ENCODE results near the gene SGTA. TPM values are rescaled to one million over a fixed set of nuclear protein-coding genes. Genes with fewer than 3 reads are reported as not detected.
"Not testable (repeated sequence)": the region's sequence is repeated elsewhere in the genome, so short reads cannot be mapped to it uniquely, and the experiment has no call there.

SGTA gene
- total RNA-seq, 1 experiment from 2014 or later = 31.2 TPM

- H3K9me2 ChIP-seq (replicated peaks; ENCODE audit: insufficient read depth, low read length) = no peaks in the 10 kb centered on the region
- H3K79me2 ChIP-seq (ENCODE audit: low read length) = 0 out of 2 replicates have a peak, but pooled peaks cover 3% of the 10 kb centered on the region
- peak within 1 kb of the TSS; percentile 80 for H3K4me2 ChIP-seq (ENCODE audit: low read depth, low read length, poor library complexity, severe bottlenecking)
- H3K36me3 ChIP-seq (ENCODE audit: insufficient read depth, low read length) = no peaks in the 10 kb centered on the region
- no peaks in the 10 kb centered on the region for H3K27me3 ChIP-seq (ENCODE audit: low read length)
- H4K20me1 ChIP-seq (ENCODE audit: insufficient read depth, low read depth, low read length) = no peaks in the 10 kb centered on the region
- no peak within 1 kb of the TSS for H3K27ac ChIP-seq (ENCODE audit: low read length)
- H2AFZ ChIP-seq (ENCODE audit: low read length) = peak within 1 kb of the TSS; percentile 26; the same call in 1 of the 2 replicates
- peaks cover 4% of the 10 kb centered on the region for H3K4me1 ChIP-seq (ENCODE audit: low read length)
- H3K4me3 ChIP-seq (ENCODE audit: low read length) = peak within 1 kb of the TSS; percentile 84
- peak; percentile 98 for DNase-seq
- no peaks in the 10 kb centered on the region for H3K9me3 ChIP-seq (ENCODE audit: low read length)
- H3K9ac ChIP-seq (ENCODE audit: low read length) = peak within 1 kb of the TSS; percentile 76
Measured at GRCh38 chr19:2819540-2820111, 36.6 kb upstream of the SGTA start, which contains the start of gene ZNF554. Gene ZNF554, plus strand, starts transcription at chr19:2819868. Its CDS starts 204 bp downstream, at chr19:2820072.

- H3K4me1 ChIP-seq (ENCODE audit: low read length); H3K4me2 ChIP-seq (ENCODE audit: low read depth, low read length, poor library complexity, severe bottlenecking); H3K36me3 ChIP-seq (ENCODE audit: insufficient read depth, low read length); DNase-seq; H3K9me2 ChIP-seq (replicated peaks; ENCODE audit: insufficient read depth, low read length); H4K20me1 ChIP-seq (ENCODE audit: insufficient read depth, low read depth, low read length); H2AFZ ChIP-seq (ENCODE audit: low read length); H3K79me2 ChIP-seq (ENCODE audit: low read length); H3K4me3 ChIP-seq (ENCODE audit: low read length); H3K9ac ChIP-seq (ENCODE audit: low read length); H3K27me3 ChIP-seq (ENCODE audit: low read length); H3K27ac ChIP-seq (ENCODE audit: low read length); H3K9me3 ChIP-seq (ENCODE audit: low read length): not testable (repeated sequence)
Measured at GRCh38 chr19:2817237-2817829, 34.3 kb upstream of the SGTA start.

DNA sequence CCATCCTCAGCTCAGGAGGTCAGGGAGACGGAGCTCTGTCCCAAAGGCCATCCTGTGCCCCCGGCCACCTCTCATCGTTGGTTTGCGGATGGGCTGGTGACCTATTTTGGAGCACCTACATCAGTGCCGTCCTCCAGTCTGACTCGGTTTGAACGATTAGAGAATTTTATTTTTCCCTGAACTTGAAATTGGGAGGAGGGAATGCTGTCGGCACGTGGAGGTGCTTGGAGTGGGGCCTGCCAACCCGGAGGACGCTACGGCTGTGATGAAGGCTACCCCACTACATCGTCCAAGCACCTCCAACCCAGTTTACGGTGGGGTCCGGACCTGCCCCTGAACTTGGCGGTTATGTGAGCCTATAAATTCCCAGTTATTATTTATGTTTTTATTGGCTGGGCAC, 33.6 kb upstream of the SGTA start:
- Histone ChIP-seq H3K9me2 (replicated peaks; ENCODE audit: insufficient read depth, low read length) (no peaks in the 10 kb centered on the region), H3K4me1 (ENCODE audit: low read length) (peaks cover 4% of the 10 kb centered on the region), H3K4me2 (ENCODE audit: low read depth, low read length, poor library complexity, severe bottlenecking) (no peak overlapping the region), H3K9ac (ENCODE audit: low read length) (no peak overlapping the region), H3K79me2 (ENCODE audit: low read length) (0 out of 2 replicates have a peak, but pooled peaks cover 3% of the 10 kb centered on the region), H3K9me3 (ENCODE audit: low read length) (no peaks in the 10 kb centered on the region), H4K20me1 (ENCODE audit: insufficient read depth, low read depth, low read length) (no peaks in the 10 kb centered on the region), H2AFZ (ENCODE audit: low read length) (no peak overlapping the region), H3K36me3 (ENCODE audit: insufficient read depth, low read length) (no peaks in the 10 kb centered on the region), H3K4me3 (ENCODE audit: low read length) (no peak overlapping the region), H3K27me3 (ENCODE audit: low read length) (no peaks in the 10 kb centered on the region), H3K27ac (ENCODE audit: low read length) (no peak overlapping the region)
- no peak for DNase-seq

- DNase-seq = no peak
- Histone ChIP-seq H3K36me3 (ENCODE audit: insufficient read depth, low read length) (no peaks in the 10 kb centered on the region), H3K9me2 (replicated peaks; ENCODE audit: insufficient read depth, low read length) (no peaks in the 10 kb centered on the region)
Measured at GRCh38 chr19:2815923-2816322, 32.9 kb upstream of the SGTA start.

GRCh38 chr19:2815191-2815614, 32.1 kb upstream of the SGTA start:
- Histone ChIP-seq H3K9ac (ENCODE audit: low read length) (no peak overlapping the region), H3K9me2 (replicated peaks; ENCODE audit: insufficient read depth, low read length) (no peaks in the 10 kb centered on the region)

More at GRCh38 chr19:2815923-2816322, 32.9 kb upstream of the SGTA start:
- H3K27me3 ChIP-seq (ENCODE audit: low read length) = no peaks in the 10 kb centered on the region
- H3K4me3 ChIP-seq (ENCODE audit: low read length) = no peak overlapping the region
- H3K9ac ChIP-seq (ENCODE audit: low read length) = no peak overlapping the region
- H3K4me1 ChIP-seq (ENCODE audit: low read length) = peaks cover 4% of the 10 kb centered on the region
- H3K27ac ChIP-seq (ENCODE audit: low read length) = no peak overlapping the region
- H3K79me2 ChIP-seq (ENCODE audit: low read length) = 0 out of 2 replicates have a peak, but pooled peaks cover 3% of the 10 kb centered on the region
- H4K20me1 ChIP-seq (ENCODE audit: insufficient read depth, low read depth, low read length) = no peaks in the 10 kb centered on the region
- no peak overlapping the region for H2AFZ ChIP-seq (ENCODE audit: low read length)
- no peaks in the 10 kb centered on the region for H3K9me3 ChIP-seq (ENCODE audit: low read length)
- H3K4me2 ChIP-seq (ENCODE audit: low read depth, low read length, poor library complexity, severe bottlenecking) = no peak overlapping the region

GRCh38 chr19:2814426-2814825, 31.4 kb upstream of the SGTA start:
- no peaks in the 10 kb centered on the region for H4K20me1 ChIP-seq (ENCODE audit: insufficient read depth, low read depth, low read length)
- H3K79me2 ChIP-seq (ENCODE audit: low read length) = no peaks in the 10 kb centered on the region
- H2AFZ ChIP-seq (ENCODE audit: low read length) = no peak overlapping the region
- H3K9ac ChIP-seq (ENCODE audit: low read length) = no peak overlapping the region
- H3K4me2 ChIP-seq (ENCODE audit: low read depth, low read length, poor library complexity, severe bottlenecking) = no peak overlapping the region
- no peaks in the 10 kb centered on the region for H3K27me3 ChIP-seq (ENCODE audit: low read length)
- H3K9me2 ChIP-seq (replicated peaks; ENCODE audit: insufficient read depth, low read length) = no peaks in the 10 kb centered on the region
- no peaks in the 10 kb centered on the region for H3K4me1 ChIP-seq (ENCODE audit: low read length)
- H3K36me3 ChIP-seq (ENCODE audit: insufficient read depth, low read length) = peaks cover 2% of the 10 kb centered on the region; the same call in 1 of the 2 replicates
- no peak overlapping the region for H3K27ac ChIP-seq (ENCODE audit: low read length)
- no peak for DNase-seq
- H3K9me3 ChIP-seq (ENCODE audit: low read length) = no peaks in the 10 kb centered on the region
- no peak overlapping the region for H3K4me3 ChIP-seq (ENCODE audit: low read length)

More at GRCh38 chr19:2815191-2815614, 32.1 kb upstream of the SGTA start:
- Histone ChIP-seq H2AFZ (ENCODE audit: low read length) (no peak overlapping the region), H3K27me3 (ENCODE audit: low read length) (no peaks in the 10 kb centered on the region), H3K4me1 (ENCODE audit: low read length) (peaks cover 1% of the 10 kb centered on the region), H3K9me3 (ENCODE audit: low read length) (no peaks in the 10 kb centered on the region), H3K4me2 (ENCODE audit: low read depth, low read length, poor library complexity, severe bottlenecking) (no peak overlapping the region), H3K36me3 (ENCODE audit: insufficient read depth, low read length) (no peaks in the 10 kb centered on the region), H3K79me2 (ENCODE audit: low read length) (0 out of 2 replicates have a peak, but pooled peaks cover 2% of the 10 kb centered on the region), H3K4me3 (ENCODE audit: low read length) (no peak overlapping the region), H3K27ac (ENCODE audit: low read length) (no peak overlapping the region), H4K20me1 (ENCODE audit: insufficient read depth, low read depth, low read length) (no peaks in the 10 kb centered on the region)
- DNase-seq = no peak

- H3K9me2 ChIP-seq (replicated peaks; ENCODE audit: insufficient read depth, low read length) = no peaks in the 10 kb centered on the region
- no peak overlapping the region for H3K4me2 ChIP-seq (ENCODE audit: low read depth, low read length, poor library complexity, severe bottlenecking)
- no peak overlapping the region for H3K4me3 ChIP-seq (ENCODE audit: low read length)
- no peak overlapping the region for H3K9ac ChIP-seq (ENCODE audit: low read length)
- no peak overlapping the region for H3K27ac ChIP-seq (ENCODE audit: low read length)
- H2AFZ ChIP-seq (ENCODE audit: low read length) = no peak overlapping the region
- H3K27me3 ChIP-seq (ENCODE audit: low read length) = no peaks in the 10 kb centered on the region
- H3K36me3 ChIP-seq (ENCODE audit: insufficient read depth, low read length) = peaks cover 3% of the 10 kb centered on the region; the same call in 1 of the 2 replicates
- no peaks in the 10 kb centered on the region for H3K4me1 ChIP-seq (ENCODE audit: low read length)
- H3K79me2 ChIP-seq (ENCODE audit: low read length) = no peaks in the 10 kb centered on the region
- no peaks in the 10 kb centered on the region for H3K9me3 ChIP-seq (ENCODE audit: low read length)
- H4K20me1 ChIP-seq (ENCODE audit: insufficient read depth, low read depth, low read length) = no peaks in the 10 kb centered on the region
- DNase-seq = no peak
Measured at GRCh38 chr19:2813235-2814160, 30.4 kb upstream of the SGTA start.
